Erythroblast (primary cell): ENCODE data around the gene PNMA6E.

Experiments
- GATA1 ChIP-seq: IDR thresholded peaks from 2 replicates; pipeline ENCODE4 v1.6.1; 2011; ENCODE audit warnings: low read depth, mild to moderate bottlenecking, control low read depth, low read length, moderate library complexity
- POLR2A ChIP-seq: IDR thresholded peaks from 2 replicates; pipeline ENCODE4 v1.6.1; 2011; ENCODE audit warnings: mild to moderate bottlenecking, low read length

GRCh38 chrX:153448556-153449367, 47.6 kb upstream of the PNMA6E start:
- TF ChIP-seq POLR2A (no peak), GATA1 (no peak)
